ENCODE data around the gene PARD3B.

Gene PARD3B

GRCh38 chr2:205375461-205376448, 830.5 kb downstream of the PARD3B start:
- DNase-seq, result no peak

- no peak for DNase-seq
Measured at GRCh38 chr2:205377324-205377723, 832.0 kb downstream of the PARD3B start.

GRCh38 chr2:205383601-205384000, 838.3 kb downstream of the PARD3B start:
- no peak for DNase-seq

- DNase-seq, result no peak
Measured at GRCh38 chr2:205386109-205386508, 840.8 kb downstream of the PARD3B start.

- no peak for DNase-seq
Measured at GRCh38 chr2:205387350-205388055, 842.2 kb downstream of the PARD3B start.

- no peak for DNase-seq
Measured at GRCh38 chr2:205390866-205391265, 845.6 kb downstream of the PARD3B start.

- no peak for DNase-seq
Measured at GRCh38 chr2:205401511-205401910, 856.2 kb downstream of the PARD3B start.

- no peak for DNase-seq
Measured at GRCh38 chr2:205402011-205402410, 856.7 kb downstream of the PARD3B start.

- DNase-seq, result no peak
Measured at GRCh38 chr2:205403244-205403825, 858.1 kb downstream of the PARD3B start.

- no peak for DNase-seq
Measured at GRCh38 chr2:205405194-205405593, 859.9 kb downstream of the PARD3B start.

GRCh38 chr2:205405752-205406151, 860.5 kb downstream of the PARD3B start:
- DNase-seq, result no peak

GRCh38 chr2:205407984-205408383, 862.7 kb downstream of the PARD3B start:
- no peak for DNase-seq

- no peak for DNase-seq
Measured at GRCh38 chr2:205408696-205409095, 863.4 kb downstream of the PARD3B start.

GRCh38 chr2:205409411-205409810, 864.1 kb downstream of the PARD3B start:
- DNase-seq, result no peak

GRCh38 chr2:205411558-205411957, 866.3 kb downstream of the PARD3B start:
- DNase-seq, result no peak

GRCh38 chr2:205424326-205424725, 879.1 kb downstream of the PARD3B start:
- DNase-seq, result no peak

- DNase-seq, result no peak
Measured at GRCh38 chr2:205425102-205425501, 879.8 kb downstream of the PARD3B start.

- no peak for DNase-seq
Measured at GRCh38 chr2:205427112-205427511, 881.8 kb downstream of the PARD3B start.

GRCh38 chr2:205428811-205429210, 883.5 kb downstream of the PARD3B start:
- no peak for DNase-seq

GRCh38 chr2:205435970-205436369, 890.7 kb downstream of the PARD3B start:
- DNase-seq, result no peak

- DNase-seq, result no peak
Measured at GRCh38 chr2:205438241-205438640, 893.0 kb downstream of the PARD3B start.

GRCh38 chr2:205439621-205440020, 894.3 kb downstream of the PARD3B start:
- DNase-seq, result no peak

GRCh38 chr2:205441524-205441923, 896.2 kb downstream of the PARD3B start:
- DNase-seq, result no peak

- no peak for DNase-seq
Measured at GRCh38 chr2:205448189-205448588, 902.9 kb downstream of the PARD3B start.

Data from NCI-H526 (cell line).